HG03469 (cell line): Measurements from ENCODE around the gene LRRC72.
"Not testable (repeated sequence)": the region's sequence is repeated elsewhere in the genome, so short reads cannot be mapped to it uniquely, and the experiment has no call there.

Experiments used
- ATAC-seq: cut with Tn5 transposase; IDR thresholded peaks from one replicate; pipeline ENCODE4 v1.9.1; 2021; ENCODE audit warnings: mild to moderate bottlenecking, moderate library complexity, moderate number of reproducible peaks; ENCODE audit not compliant: unreplicated experiment

The LRRC72 gene

GRCh38 chr7:16526742-16527540, at the start of gene LRRC72:
Gene LRRC72 (plus strand): TSS chr7:16526825. CDS start chr7:16526953, 128 bp downstream.
- no peak for ATAC-seq

DNA sequence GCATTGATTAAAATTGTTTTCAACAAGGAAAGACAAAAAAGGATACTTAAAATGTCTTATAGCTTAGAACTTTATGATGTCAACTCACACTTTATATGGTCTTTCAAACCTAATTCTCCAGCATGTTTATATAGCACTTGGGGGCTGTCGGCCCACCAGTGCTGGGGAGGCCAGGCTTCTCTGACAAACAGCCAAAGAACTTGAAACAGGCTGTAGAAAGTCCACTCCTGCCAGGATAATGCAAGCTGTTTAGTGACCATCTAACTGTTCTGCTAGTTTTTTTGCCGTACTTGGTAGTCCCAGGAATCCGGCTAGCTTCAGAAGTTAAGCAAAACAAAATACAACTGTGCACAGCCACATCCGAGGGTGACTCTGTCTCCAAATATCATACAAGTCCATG, 47.5 kb upstream of the LRRC72 start:
- ATAC-seq, result no peak

GRCh38 chr7:16479591-16479990, 47.0 kb upstream of the LRRC72 start:
- no peak for ATAC-seq

DNA sequence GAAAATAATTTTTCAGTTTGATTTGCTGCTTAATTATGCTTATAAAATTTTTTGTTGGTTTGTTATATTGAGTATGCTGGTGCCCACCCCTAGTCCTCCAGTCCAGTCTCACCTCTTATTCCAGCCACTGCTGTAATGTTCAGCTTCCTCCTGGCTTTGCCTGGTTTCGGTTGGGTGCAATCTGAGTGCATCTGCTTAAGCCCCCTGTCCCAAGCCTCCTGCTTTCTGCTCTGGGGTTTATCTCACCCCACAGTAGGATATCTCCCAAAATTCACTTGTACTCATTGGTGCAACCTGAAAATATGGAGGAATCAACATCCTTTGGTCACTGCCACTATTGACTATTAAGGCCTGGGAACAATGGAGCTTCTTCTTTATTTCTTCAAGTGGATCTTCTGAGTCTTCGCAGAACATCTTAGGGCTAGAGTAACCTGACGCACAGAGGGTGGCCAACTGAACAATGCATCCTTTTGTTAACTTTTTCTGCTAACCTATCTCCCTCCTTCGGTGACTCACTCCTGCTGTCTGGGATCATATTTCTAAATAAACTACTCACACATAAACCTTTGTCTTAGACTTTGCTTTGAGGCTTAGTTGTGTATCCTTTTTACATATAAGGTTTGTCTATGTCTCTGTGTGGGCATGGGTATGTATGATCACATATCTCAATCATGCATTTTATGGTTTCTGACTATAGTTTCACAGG, 42.0 kb upstream of the LRRC72 start:
- no peak for ATAC-seq

DNA sequence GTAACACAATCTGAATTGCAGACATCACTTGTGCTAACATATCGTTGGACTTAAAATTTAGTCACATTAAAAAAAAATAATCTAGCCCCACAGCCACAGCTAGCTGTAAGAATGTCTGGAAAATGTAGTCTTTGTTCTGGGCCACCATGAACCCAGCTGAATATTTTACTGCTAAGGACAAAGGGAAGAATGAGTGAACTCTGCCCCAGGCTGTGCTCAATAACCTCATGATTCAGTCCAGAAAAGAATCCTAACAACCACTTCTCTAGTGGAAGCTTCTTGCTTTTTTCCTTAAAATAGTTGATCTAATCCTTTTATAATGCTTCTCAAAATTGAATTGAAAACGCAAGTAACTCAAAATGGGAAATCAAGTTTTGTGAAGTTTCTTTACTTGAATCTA, 35.5 kb upstream of the LRRC72 start:
- no peak for ATAC-seq

DNA sequence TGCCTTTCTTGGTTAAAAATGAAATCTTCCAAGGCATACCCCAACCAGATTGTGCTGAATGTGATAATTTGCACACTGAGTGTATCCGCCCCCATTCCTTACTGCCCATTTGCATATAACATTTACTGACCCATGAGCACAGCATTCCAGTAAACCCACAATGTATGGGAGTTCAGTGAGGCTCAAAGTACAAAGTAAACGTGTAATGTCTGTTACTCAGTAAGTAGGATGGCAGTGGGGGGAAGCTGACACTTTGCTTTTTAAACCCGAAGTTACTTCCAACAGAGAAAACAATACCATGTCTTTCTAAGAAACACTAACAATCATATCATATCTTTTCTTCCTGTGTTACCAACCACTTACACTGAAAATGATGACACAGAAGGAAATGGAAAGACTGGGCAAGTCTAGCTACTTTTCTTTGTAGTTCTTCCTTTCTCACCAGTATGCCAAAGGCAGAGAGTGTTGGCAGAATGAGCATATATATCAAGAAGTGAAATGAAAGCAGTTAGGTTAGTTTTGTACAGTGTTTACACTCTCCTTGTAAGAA, 34.0 kb upstream of the LRRC72 start:
- no peak for ATAC-seq

- ATAC-seq, result no peak
Observed at GRCh38 chr7:16493266-16493665, 33.4 kb upstream of the LRRC72 start.

GRCh38 chr7:16494551-16494950, 32.1 kb upstream of the LRRC72 start:
- no peak for ATAC-seq

GRCh38 chr7:16494955-16495719, 31.5 kb upstream of the LRRC72 start:
- no peak for ATAC-seq

GRCh38 chr7:16498122-16498521, 28.5 kb upstream of the LRRC72 start:
- ATAC-seq, result no peak

DNA sequence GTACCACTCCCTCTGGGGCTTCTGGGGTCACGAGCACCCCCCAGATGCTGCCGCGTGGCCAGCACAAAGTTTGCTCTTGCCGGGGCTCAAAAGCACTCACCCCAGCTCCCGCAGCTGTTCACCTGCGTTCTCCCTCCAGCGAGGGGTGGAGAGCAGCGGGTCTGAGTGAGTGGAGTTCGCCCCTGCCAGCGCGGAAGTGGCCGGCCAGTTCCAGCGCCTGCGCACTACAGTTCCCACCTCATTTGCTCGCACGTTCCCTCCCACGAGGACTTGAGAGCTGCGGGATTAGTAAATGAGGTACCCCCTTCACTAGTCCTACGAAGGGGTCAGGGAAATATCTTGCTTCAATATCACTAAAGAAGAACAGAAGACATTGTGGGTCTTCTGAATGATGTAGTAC, 24.3 kb upstream of the LRRC72 start:
- no peak for ATAC-seq

- ATAC-seq, result no peak
Observed at GRCh38 chr7:16504019-16504418, 22.6 kb upstream of the LRRC72 start.

- not testable (repeated sequence) for ATAC-seq
Observed at GRCh38 chr7:16506422-16506821, 20.2 kb upstream of the LRRC72 start.

GRCh38 chr7:16509829-16510228, 16.8 kb upstream of the LRRC72 start:
- ATAC-seq, result no peak

GRCh38 chr7:16511314-16511713, 15.3 kb upstream of the LRRC72 start:
- no peak for ATAC-seq

DNA sequence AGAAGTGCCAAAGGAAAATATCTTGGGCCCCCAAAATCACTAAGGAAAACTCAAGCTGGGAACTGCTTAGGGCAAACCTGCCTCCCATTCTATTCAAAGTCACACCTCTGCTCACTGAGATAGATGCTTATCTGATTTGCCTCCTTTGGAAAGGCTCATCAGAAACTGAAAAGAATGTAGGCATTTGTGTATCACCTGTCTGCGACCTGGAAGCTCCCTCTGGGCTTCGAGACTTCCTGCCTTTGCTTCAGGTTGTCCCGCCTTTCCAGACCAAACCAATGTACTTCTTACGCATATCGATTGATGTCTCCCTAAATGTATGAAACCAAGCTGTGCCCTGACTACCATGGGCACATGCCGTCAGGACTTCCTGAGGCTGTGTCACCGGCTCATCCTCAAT, 14.5 kb upstream of the LRRC72 start:
- no peak for ATAC-seq

GRCh38 chr7:16514271-16514670, 12.4 kb upstream of the LRRC72 start:
- no peak for ATAC-seq

DNA sequence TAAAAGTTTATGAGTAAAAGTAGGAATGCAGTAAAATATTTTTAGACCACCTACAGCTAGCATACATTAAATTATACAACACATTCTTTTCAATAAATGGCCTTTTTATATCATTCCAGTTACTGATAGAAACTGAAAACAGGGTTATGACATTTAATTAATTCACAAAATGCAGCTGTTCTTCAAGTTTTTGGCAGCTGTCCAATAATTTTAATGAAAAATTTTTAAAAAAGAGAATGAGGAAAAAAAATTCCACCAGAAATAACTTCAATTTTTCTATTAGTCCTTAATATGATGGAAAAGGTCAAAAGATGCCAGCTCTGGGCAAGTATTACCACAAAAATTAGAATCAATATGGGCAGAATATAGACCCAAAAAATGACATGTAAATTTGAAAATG, 11.9 kb upstream of the LRRC72 start:
- ATAC-seq, result no peak

- ATAC-seq, result no peak
Observed at GRCh38 chr7:16515785-16516685, 10.6 kb upstream of the LRRC72 start.

- not testable (repeated sequence) for ATAC-seq
Observed at GRCh38 chr7:16519985-16520384, 6.6 kb upstream of the LRRC72 start.
